Heart right ventricle (tissue), 16 donors: ENCODE data around the gene CCDC106. TPM values are rescaled to one million over a fixed set of nuclear protein-coding genes. Genes with fewer than 3 reads are reported as not detected.

Experiments used
- ATAC-seq, 8 donors: fragments of 200-7000 bp; cut with Tn5 transposase; one replicate each; pipeline ENCODE4 v1.9.1; 2020; ENCODE audit warnings: mild to moderate bottlenecking in 8 of 8, moderate library complexity in 8 of 8, moderate number of reproducible peaks in 1 of 8
- DNase-seq, 2 donors: peaks; one replicate each; pipeline ENCODE4 v3.0.0-alpha.2; 2020
- H3K27ac ChIP-seq, 10 donors: fragments of 200-600 bp; sonication (generic) in 2 of 10; one replicate each; pipeline versions ENCODE4 v1.5.0 to v1.8.0; 2020 to 2022; ENCODE audit warnings: mild to moderate bottlenecking in 3 of 10
- H3K27me3 ChIP-seq, 7 donors: fragments of 200-600 bp; one replicate each; pipeline ENCODE4 v1.8.0; 2021 to 2022; ENCODE audit warnings: mild to moderate bottlenecking in 2 of 7
- H3K36me3 ChIP-seq, 9 donors: fragments of 200-600 bp; sonication (generic) in 1 of 9; one replicate each; pipeline versions ENCODE4 v1.5.0 to v1.8.0; 2020 to 2022; ENCODE audit warnings: mild to moderate bottlenecking in 2 of 9
- H3K4me1 ChIP-seq, 9 donors: fragments of 200-600 bp; sonication (generic) in 1 of 9; one replicate each; pipeline versions ENCODE4 v1.5.0 to v1.8.0; 2020 to 2022; ENCODE audit warnings: mild to moderate bottlenecking in 4 of 9
- H3K4me3 ChIP-seq, 10 donors: fragments of 200-600 bp; sonication (generic) in 2 of 10; one replicate each; pipeline versions ENCODE4 v1.5.0 to v1.8.0; 2020 to 2022; ENCODE audit warnings: mild to moderate bottlenecking in 7 of 10, moderate library complexity in 2 of 10
- H3K9me3 ChIP-seq, 11 donors: fragments of 200-600 bp in 10 of 11; sonication (generic) in 2 of 11; one replicate each; pipeline versions ENCODE4 v1.5.0 to v1.8.0; 2013 to 2022; ENCODE audit warnings: mild to moderate bottlenecking in 2 of 11, control low read depth in 1 of 11, moderate library complexity in 1 of 11
- CTCF ChIP-seq, 9 donors: fragments of 200-600 bp; sonication (generic) in 2 of 9; IDR thresholded peaks; one replicate each; pipeline versions ENCODE4 v1.5.0 to v1.8.0; 2021 to 2022; ENCODE audit warnings: antibody characterized with exemption in 9 of 9, mild to moderate bottlenecking in 5 of 9, moderate library complexity in 1 of 9
- WGBS, 2 donors: extraction: QIAGEN DNeasy Blood & Tissue Kit; methylation state at CpG; one replicate each; pipeline ENCODE4 v1.1.7; 2013; ENCODE audit warnings: inconsistent platforms in 1 of 2; 5-methylcytosine and 5-hydroxymethylcytosine counted together
- intact Hi-C, 10 donors: fragments of 100-400 bp; cut with DNase I; formaldehyde crosslinking; loops; one replicate each; pipeline versions ENCODE4 v1.11.1 to v1.14.2; 2022
- polyA plus RNA-seq, 2 donors: library from polyadenylated mRNA; stranded (reverse); fragments of 200-250 nt; gene quantifications; one replicate each; pipeline ENCODE4 v1.2.3, GENCODE V29; 2013
- total RNA-seq, 10 donors: library from RNA; stranded (reverse); fragmentation: NEBNext Ultra II Directional in 3 of 10; extraction: Animal tissue kit (Norgen Biotek cat#: 25700) in 3 of 10; gene quantifications; one replicate each; pipeline versions ENCODE4 v1.2.1 to v1.2.4, GENCODE V29; 2021 to 2023
- donor health status: Arrhythmogenic right ventricular cardiomyopathy.
- donor health status: ischemic (EF 13 %, LVEDD 7.1; RV severe dilation, severe dysfunction).
- donor health status: healthy with polysubstance abuse.
- donor health status: DM: no; HTN: yes; CAD: no.
- donor health status: DM: no; HTN: no; CAD: no.
- donor health status: ischemic (EF 25% LVEDD 6.9; RV normal size, moderate dysfunction).
- donor health status: ischemic (EF 25% LVEDD 5.7; RV mildly dilated, moderate dysfunction).
- donor health status: healthy.
- donor health status: DM: yes; HTN: yes; CAD: no.
- donor health status: Ischemic cardiomyopathy.
- donor health status: ischemic (EF 35%, LVEDD 5.7; RV mildly dilated, moderate dysfunction).
- donor health status: nonischemic (EF 11% LVEDD 7.7; RV severe dilation, severe dysfunction).
- donor health status: DM: yes; HTN: yes; CAD: no.
- donor health status: PGD.
- donor health status: ischemic (EF 29% LVEDD 5.4; RV normal size, mild dysfunction).
- donor health status: nonischemic (EF 23%, LVEDD 6.1; RV moderate dilation, normal function).

The CCDC106 gene
- total and polyA plus RNA-seq, 12 donors: 12.1 to 29.6 (median 14.4) TPM

- H3K4me3 ChIP-seq: no peak overlapping the region
- no peak for ATAC-seq
- DNase-seq: no peak
- intact Hi-C loops: no loop called here
- H3K27me3 ChIP-seq: no peaks in the 10 kb centered on the region
- no peaks in the 10 kb centered on the region for H3K9me3 ChIP-seq
- H3K36me3 ChIP-seq: peaks cover 0 to 99% (median 54%) of the 10 kb centered on the region in 9 donors
- 71 to 72% methylated on average over 27 of the region's 27 CpGs for WGBS, 2 donors
- H3K4me1 ChIP-seq: peaks cover 0 to 26% (median 0%) of the 10 kb centered on the region in 9 donors
- no peak for TF ChIP-seq CTCF (IDR thresholded peaks at IDR 0.05)
- H3K27ac ChIP-seq: no peak overlapping the region
Observed at GRCh38 chr19:55688422-55689218, 40.6 kb downstream of the CCDC106 start.

GRCh38 chr19:55689411-55690108 lies 41.5 kb downstream of the CCDC106 start:
- no peak for ATAC-seq
- TF ChIP-seq CTCF (IDR thresholded peaks at IDR 0.05): no peak
- no peaks in the 10 kb centered on the region for H3K27me3 ChIP-seq
- no peak overlapping the region for H3K27ac ChIP-seq
- no peaks in the 10 kb centered on the region for H3K9me3 ChIP-seq
- DNase-seq: no peak
- H3K36me3 ChIP-seq: peaks cover 0 to 99% (median 61%) of the 10 kb centered on the region in 9 donors
- intact Hi-C loops: no loop called here
- H3K4me1 ChIP-seq: peaks cover 0 to 19% (median 0%) of the 10 kb centered on the region in 9 donors
- no peak overlapping the region for H3K4me3 ChIP-seq
- 94 to 95% methylated on average over 35 of the region's 35 CpGs for WGBS, 2 donors

- H3K4me3 ChIP-seq: no peak overlapping the region
- no peak overlapping the region for H3K27ac ChIP-seq
- peaks cover 0 to 99% (median 65%) of the 10 kb centered on the region in 9 donors for H3K36me3 ChIP-seq
- WGBS, 2 donors: 94 to 95% methylated on average over 25 of the region's 25 CpGs
- intact Hi-C loops: no loop called here
- H3K4me1 ChIP-seq: peaks cover 0 to 19% (median 0%) of the 10 kb centered on the region in 9 donors
- no peaks in the 10 kb centered on the region for H3K27me3 ChIP-seq
- no peaks in the 10 kb centered on the region for H3K9me3 ChIP-seq
- DNase-seq (no peak), ATAC-seq (no peak)
- no peak for TF ChIP-seq CTCF (IDR thresholded peaks at IDR 0.05)
Observed at GRCh38 chr19:55690109-55690768, 42.2 kb downstream of the CCDC106 start.

GRCh38 chr19:55690769-55691545 lies 42.9 kb downstream of the CCDC106 start:
- Histone ChIP-seq H3K4me3 (no peak overlapping the region), H3K36me3 (peaks cover 0 to 99% (median 65%) of the 10 kb centered on the region in 9 donors), H3K27ac (no peak overlapping the region), H3K9me3 (no peaks in the 10 kb centered on the region), H3K27me3 (no peaks in the 10 kb centered on the region), H3K4me1 (peaks cover 0 to 15% (median 0%) of the 10 kb centered on the region in 9 donors)
- no peak for TF ChIP-seq CTCF (IDR thresholded peaks at IDR 0.05)
- DNase-seq (no peak), ATAC-seq (no peak)
- intact Hi-C loops: no loop called here
- 92 to 93% methylated on average over 31 of the region's 31 CpGs for WGBS, 2 donors
